Middle frontal gyrus (tissue), 1 donor: ENCODE data around the gene TRPC3.

Experiments
- DNase-seq: peaks from one replicate; pipeline ENCODE4 v3.0.0-alpha.2; 2015; ENCODE audit warnings: low spot score; ENCODE audit errors: extremely low spot score

The TRPC3 gene

GRCh38 chr4:121951521-121952110, at the start of gene TRPC3:
TSS of gene TRPC3 (minus strand) at chr4:121952060. CDS start at chr4:121951680, 380 bp downstream.
- DNase-seq, result no peak

- DNase-seq, result no peak
Measured at GRCh38 chr4:122000849-122001248, 49.0 kb upstream of the TRPC3 start.

DNA sequence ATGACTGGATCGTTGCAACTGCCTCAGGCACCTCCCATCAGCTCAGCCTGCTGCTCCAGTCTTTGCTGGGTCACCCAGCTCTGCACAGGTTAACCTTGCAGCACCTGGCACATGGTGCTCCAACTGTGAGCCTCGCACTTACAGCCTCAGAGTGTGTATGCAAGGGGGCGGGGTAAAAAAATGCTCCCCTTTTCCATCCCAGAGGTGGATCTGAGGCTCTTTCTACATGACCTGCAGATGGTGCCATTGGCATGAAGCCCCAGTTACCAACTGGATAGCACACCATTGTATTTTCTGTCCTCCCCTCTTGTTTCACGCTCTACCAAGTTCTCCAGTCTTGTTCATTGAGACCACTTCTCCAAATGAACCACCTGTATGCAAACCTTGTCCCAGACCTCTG, 46.2 kb upstream of the TRPC3 start:
- no peak for DNase-seq

DNA sequence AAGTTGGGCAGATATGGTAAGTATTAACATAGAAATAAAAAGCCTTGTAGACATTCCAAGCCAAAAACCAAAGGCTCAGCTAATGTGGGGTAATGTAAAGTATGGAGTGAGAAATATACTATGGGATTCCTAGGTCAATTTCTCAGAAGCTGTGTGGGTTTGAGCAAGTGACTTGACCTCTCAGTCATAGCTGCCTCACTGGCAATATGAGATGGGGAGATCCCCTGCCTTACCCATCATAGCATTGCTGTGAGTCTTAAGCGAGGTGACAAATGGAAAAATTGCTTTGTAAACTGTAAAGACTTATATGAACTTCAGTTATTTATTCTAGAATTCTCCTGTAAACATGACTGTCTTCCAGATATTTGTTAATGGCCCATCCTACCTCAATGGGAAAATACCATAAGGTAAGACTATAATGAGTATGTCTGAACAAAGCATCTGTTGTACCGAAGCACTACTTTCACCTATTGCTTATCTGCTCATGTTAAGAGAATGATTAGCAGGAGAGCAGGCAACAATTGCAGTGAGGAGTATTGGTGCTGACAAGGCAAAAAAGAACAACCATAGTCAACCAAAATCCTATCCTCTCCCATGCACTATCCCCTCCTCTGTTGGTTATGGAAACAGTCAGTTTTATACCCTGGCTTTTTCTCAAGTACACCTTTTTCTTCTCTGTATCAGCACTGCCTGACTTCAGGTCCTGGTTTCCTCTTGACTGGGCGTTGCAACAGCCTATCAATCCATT, 44.1 kb upstream of the TRPC3 start:
- no peak for DNase-seq

GRCh38 chr4:121991968-121992367, 40.1 kb upstream of the TRPC3 start:
- DNase-seq, result no peak

- DNase-seq, result no peak
Measured at GRCh38 chr4:121990489-121990888, 38.6 kb upstream of the TRPC3 start.

DNA sequence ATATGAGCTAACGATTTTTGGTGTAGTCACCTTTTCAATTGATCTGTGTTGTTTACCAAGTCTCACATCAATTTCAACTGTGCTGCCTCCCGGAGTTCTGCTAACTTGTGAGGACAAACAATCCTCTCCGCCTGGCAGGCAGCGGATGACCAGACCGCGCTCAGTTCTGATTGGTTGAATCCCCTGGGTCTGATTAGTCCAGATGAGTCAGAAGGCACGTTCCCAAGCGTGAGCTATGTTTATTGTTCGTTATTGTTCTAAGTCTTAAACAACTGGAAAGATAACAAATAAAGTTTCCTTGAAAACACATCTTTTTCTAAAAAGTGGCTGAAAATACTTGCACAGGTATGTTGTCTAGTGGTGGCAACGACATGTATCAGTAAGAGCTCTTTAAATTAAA, 37.9 kb upstream of the TRPC3 start:
- DNase-seq, result no peak

DNA sequence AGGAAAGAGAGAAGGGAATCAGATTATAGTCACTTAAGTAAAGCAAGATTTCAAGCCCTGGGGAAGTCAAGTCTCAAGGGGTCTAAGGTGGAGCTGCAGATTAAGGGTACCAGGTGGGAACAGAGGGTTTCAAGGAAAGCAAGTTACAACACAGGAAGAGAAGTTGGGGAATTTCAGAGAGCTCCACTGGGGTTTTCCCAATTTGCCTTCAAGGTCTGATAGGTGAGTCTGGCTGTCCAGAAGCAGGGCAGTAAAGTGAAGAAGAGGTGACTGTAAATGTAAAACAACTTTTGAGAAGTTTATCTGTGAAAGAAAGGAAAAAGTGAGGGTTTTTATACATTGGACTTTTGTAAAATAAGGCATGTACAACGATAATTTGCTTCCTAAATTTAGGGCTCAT, 37.1 kb upstream of the TRPC3 start:
- no peak for DNase-seq

- DNase-seq, result no peak
Measured at GRCh38 chr4:121980643-121981042, 28.8 kb upstream of the TRPC3 start.

- DNase-seq, result no peak
Measured at GRCh38 chr4:121978172-121978516, 26.3 kb upstream of the TRPC3 start.

- DNase-seq, result no peak
Measured at GRCh38 chr4:121977251-121978171, 25.7 kb upstream of the TRPC3 start.

GRCh38 chr4:121975784-121976183, 23.9 kb upstream of the TRPC3 start:
- DNase-seq, result no peak

- DNase-seq, result no peak
Measured at GRCh38 chr4:121973816-121974215, 22.0 kb upstream of the TRPC3 start.

- DNase-seq, result no peak
Measured at GRCh38 chr4:121968859-121969258, 17.0 kb upstream of the TRPC3 start.

DNA sequence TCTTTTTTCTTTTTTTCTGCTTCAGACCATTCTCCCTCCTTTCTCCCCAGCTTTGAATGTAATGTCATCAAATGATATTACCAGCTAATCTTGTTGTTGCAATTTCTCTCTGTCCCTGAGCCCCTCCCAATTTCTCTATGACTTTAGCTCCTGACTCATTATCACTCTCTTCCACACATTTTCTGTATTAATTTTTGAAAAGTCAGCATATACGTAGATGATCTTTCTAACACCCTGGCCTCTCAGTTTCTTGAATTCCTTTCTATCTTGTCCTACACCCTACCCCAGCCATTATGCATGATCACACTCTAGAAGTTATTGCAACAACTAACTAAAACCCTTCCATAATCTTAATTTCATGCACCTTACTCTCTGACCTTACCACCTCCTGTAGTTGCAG, 13.1 kb upstream of the TRPC3 start:
- no peak for DNase-seq

GRCh38 chr4:121960818-121961217, 9.0 kb upstream of the TRPC3 start:
- DNase-seq, result no peak

DNA sequence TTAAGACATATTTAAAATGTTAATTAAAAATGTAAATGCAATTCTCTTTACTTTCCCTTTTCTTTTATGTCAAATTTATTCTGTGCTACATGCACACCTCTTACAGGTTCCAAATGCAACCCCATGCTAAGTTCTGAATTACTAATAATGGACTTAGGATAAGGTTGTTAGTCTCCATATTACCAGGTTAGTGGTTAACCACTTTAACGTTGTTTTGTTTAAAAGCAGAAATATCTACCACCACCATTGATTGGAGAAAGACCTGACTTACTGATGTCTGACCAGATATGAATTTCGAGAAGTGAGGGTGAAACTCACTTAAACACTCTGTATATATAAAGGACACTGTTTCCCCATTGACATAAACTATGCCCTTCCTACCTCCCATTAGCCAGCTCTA, 6.9 kb upstream of the TRPC3 start:
- DNase-seq, result no peak

DNA sequence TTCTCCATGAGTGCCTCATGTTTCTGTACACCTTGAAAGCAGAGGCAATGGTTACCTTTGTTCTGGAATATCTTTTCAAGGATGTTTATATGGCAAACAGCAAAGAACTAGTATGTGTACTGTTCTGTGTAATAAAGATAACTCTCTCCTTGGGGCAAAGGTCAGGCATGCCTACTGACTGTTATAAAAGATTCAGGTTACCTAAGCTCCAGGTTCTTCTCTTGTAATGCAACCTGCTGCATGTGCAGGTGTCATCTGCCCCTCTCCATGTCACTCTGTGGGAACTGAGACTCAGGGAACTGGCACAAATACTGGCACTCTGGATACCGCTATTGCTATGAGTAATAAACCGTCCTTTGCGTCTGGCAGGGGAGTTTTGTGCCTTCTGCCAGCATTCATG, 5.4 kb upstream of the TRPC3 start:
- DNase-seq, result no peak

DNA sequence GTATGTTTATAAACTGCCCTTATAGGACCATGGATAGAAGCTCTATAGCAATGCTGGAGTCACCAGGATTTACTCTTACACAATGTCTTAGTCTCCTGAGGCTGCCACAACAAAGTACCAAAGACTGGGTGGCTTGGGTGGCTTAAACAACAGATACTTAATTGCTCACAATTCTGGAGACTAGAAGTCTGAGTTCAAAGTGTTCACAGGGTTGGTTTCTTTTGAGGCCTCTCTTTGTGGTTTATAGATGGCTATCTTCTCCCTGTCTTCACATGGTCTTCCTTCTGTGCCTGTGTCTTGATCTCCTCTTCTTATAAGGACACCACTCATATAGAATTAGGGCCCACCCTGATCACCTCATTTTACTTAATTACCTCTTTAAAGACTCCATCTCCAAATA, 2.0 kb upstream of the TRPC3 start:
- no peak for DNase-seq

DNA sequence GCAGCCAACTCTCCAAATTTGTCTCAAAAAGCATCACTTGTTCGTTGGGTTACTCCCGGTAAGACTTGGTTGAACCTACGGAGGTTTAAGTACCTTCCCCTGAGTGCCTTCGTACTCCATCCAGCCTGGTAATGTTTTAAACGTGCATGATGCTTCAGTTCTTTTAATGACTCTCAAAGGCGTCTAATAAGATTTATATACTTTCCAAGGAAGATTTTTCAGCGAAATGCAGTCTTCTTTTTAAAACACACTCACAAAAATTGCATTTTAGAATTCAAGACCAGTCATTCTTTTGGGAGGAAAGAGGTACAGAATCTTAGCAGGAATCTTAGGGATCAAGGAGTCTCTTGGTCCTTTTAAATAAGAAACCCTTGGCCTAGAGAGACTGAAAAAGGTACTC, 430 bp upstream of the TRPC3 start:
- DNase-seq, result no peak

DNA sequence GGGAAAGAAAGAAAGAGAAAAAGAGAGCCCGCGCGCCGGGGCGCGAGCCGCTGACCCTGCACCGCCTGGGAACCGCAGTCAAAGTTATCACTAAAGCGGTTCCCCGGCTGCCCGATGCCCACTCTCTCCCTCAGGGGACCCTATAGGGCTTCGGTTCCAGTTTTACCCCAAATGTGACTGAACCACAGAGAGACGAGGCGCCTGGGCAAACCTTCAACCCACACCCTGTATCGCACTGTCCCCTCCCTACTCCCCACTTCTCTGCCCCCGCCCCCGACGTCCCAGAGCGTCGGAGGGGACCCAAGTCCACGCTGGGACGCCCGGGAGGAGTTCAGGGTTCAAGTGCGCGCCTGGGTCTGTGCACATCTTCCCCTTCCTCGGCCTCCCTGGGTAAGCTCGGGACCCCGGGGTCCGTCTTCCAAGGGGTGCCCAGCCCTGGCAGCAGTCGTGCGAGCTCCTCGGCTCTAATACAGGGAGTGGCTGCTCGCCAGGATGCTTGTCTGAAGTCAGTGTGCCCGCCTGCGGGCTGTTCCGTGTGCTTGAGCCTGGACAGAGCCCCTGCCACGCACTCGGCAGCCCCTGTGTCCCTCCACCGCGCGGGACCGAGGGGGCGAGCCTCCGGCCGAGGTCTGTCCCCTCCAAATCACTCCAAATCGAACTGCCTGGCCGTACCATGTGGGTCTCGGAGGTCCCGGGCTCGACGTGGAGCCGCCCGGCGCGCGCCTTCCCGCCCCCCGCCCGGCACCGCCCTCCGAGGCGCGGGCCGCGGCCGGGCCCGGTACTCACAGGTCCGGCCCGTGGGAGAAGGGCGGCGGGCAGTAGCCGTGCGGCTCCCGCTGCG, 960 bp downstream of the TRPC3 start:
- no peak for DNase-seq
